ENCODE data around the gene LRBA.

Gene LRBA

GRCh38 chr4:150976478-150977118 is 38.5 kb downstream of the LRBA start:
- TF ChIP-seq, protein P1, sequence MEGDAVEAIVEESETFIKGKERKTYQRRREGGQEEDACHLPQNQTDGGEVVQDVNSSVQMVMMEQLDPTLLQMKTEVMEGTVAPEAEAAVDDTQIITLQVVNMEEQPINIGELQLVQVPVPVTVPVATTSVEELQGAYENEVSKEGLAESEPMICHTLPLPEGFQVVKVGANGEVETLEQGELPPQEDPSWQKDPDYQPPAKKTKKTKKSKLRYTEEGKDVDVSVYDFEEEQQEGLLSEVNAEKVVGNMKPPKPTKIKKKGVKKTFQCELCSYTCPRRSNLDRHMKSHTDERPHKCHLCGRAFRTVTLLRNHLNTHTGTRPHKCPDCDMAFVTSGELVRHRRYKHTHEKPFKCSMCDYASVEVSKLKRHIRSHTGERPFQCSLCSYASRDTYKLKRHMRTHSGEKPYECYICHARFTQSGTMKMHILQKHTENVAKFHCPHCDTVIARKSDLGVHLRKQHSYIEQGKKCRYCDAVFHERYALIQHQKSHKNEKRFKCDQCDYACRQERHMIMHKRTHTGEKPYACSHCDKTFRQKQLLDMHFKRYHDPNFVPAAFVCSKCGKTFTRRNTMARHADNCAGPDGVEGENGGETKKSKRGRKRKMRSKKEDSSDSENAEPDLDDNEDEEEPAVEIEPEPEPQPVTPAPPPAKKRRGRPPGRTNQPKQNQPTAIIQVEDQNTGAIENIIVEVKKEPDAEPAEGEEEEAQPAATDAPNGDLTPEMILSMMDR (IDR thresholded peaks at IDR 0.05; ENCODE audit: low read length, missing control alignments): no peak
- DNase-seq (ENCODE audit: low read depth): no peak
- no peak overlapping the region for H3K4me3 ChIP-seq (replicated peaks; ENCODE audit: low read depth, low read length)

- H3K4me3 ChIP-seq (replicated peaks; ENCODE audit: low read depth, low read length): no peak overlapping the region
- DNase-seq (ENCODE audit: low read depth): no peak
- TF ChIP-seq, protein P1 (IDR thresholded peaks at IDR 0.05; ENCODE audit: low read length, missing control alignments): no peak
Measured at GRCh38 chr4:150974750-150975149, 40.3 kb downstream of the LRBA start.

DNA sequence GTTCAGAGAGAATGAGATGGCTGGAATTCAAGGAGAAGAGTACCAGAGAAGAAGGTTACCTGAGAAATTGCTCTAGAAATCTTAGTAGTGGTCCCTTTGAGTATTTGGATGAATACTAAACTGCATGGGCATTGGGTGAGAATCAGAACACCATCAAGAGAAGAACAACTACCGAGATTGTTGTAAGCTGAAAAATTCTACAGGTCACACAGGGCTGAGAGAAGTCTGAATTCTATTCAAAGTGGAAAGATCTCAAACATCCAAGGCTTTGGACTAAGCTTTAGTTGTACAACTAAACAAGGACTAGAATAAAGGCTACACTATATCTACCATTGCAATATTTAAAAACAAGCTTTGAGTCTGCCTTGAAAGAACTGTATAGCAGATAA is 40.8 kb downstream of the LRBA start:
- H3K4me3 ChIP-seq (replicated peaks; ENCODE audit: low read depth, low read length): no peak overlapping the region
- TF ChIP-seq, protein P1 (IDR thresholded peaks at IDR 0.05; ENCODE audit: low read length, missing control alignments): no peak
- DNase-seq (ENCODE audit: low read depth): no peak

DNA sequence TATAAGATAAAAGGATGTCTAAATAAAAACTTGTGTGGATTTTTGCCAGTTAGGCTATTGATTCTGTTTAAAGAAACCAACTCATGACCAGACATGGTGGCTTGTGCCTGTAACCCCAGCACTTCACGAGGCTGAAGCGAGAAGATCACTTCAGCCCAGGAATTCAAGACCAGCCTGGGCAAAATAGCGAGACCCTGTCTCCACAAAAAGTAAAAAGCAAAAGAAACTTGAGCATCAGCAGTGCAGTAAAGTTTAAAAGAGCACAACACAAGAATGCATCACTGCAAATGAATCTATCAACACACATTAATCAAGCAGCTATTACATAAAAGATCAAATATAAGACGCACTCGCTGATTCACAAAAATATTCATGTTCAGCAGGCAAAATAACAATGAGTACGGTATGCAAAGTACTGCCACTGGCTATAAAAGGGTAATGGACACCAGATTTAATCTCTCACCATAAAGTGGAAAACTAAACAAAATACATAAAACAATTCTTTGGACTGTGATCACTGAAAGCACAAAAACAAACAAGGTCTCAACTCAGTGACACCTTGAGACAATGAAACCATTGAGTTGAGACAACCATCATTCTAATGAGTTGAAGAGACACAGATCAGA is 41.3 kb downstream of the LRBA start:
- TF ChIP-seq, protein P1 (IDR thresholded peaks at IDR 0.05; ENCODE audit: low read length, missing control alignments): no peak
- no peak for DNase-seq (ENCODE audit: low read depth)
- H3K4me3 ChIP-seq (replicated peaks; ENCODE audit: low read depth, low read length): no peak overlapping the region

GRCh38 chr4:150972592-150972991 is 42.5 kb downstream of the LRBA start:
- H3K4me3 ChIP-seq (replicated peaks; ENCODE audit: low read depth, low read length): no peak overlapping the region
- TF ChIP-seq, protein P1 (IDR thresholded peaks at IDR 0.05; ENCODE audit: low read length, missing control alignments): no peak
- peak; percentile 8 for DNase-seq (ENCODE audit: low read depth)

- TF ChIP-seq, protein P1 (IDR thresholded peaks at IDR 0.05; ENCODE audit: low read length, missing control alignments): no peak
- no peak overlapping the region for H3K4me3 ChIP-seq (replicated peaks; ENCODE audit: low read depth, low read length)
- DNase-seq (ENCODE audit: low read depth): peak; percentile 20
Measured at GRCh38 chr4:150971901-150972300, 43.2 kb downstream of the LRBA start.

GRCh38 chr4:150970685-150971151 is 44.4 kb downstream of the LRBA start:
- TF ChIP-seq, protein P1 (IDR thresholded peaks at IDR 0.05; ENCODE audit: low read length, missing control alignments): no peak
- DNase-seq (ENCODE audit: low read depth): no peak
- no peak overlapping the region for H3K4me3 ChIP-seq (replicated peaks; ENCODE audit: low read depth, low read length)

Measured in fibroblast of pulmonary artery (primary cell).